ENCODE measurements around the gene PACS1.

The PACS1 gene

GRCh38 chr11:66124564-66124963, 54.5 kb downstream of the PACS1 start:
- Mint-ChIP-seq H3K9me3 (no peaks in the 10 kb centered on the region), H3K4me3 (no peak overlapping the region), H3K27me3 (no peaks in the 10 kb centered on the region), H3K27ac (peak overlapping the region; percentile 59), H3K36me3 (ENCODE audit: low read depth) (peaks cover 7% of the 10 kb centered on the region), H3K4me1 (ENCODE audit: low read depth) (peaks cover 79% of the 10 kb centered on the region)

- Mint-ChIP-seq H3K36me3 (ENCODE audit: low read depth) (peaks cover 4% of the 10 kb centered on the region), H3K27ac (peak overlapping the region; percentile 95), H3K27me3 (no peaks in the 10 kb centered on the region), H3K4me1 (ENCODE audit: low read depth) (peaks cover 80% of the 10 kb centered on the region), H3K4me3 (peak overlapping the region; percentile 77), H3K9me3 (no peaks in the 10 kb centered on the region)
Measured at GRCh38 chr11:66126064-66126463, 56.0 kb downstream of the PACS1 start.

- H3K4me1 Mint-ChIP-seq (ENCODE audit: low read depth), result peaks cover 80% of the 10 kb centered on the region
- no peaks in the 10 kb centered on the region for H3K9me3 Mint-ChIP-seq
- peak overlapping the region; percentile 95 for H3K27ac Mint-ChIP-seq
- no peaks in the 10 kb centered on the region for H3K27me3 Mint-ChIP-seq
- H3K4me3 Mint-ChIP-seq, result peak overlapping the region; percentile 77
- peaks cover 4% of the 10 kb centered on the region for H3K36me3 Mint-ChIP-seq (ENCODE audit: low read depth)
Measured at GRCh38 chr11:66126808-66127555, 56.9 kb downstream of the PACS1 start.

GRCh38 chr11:66130978-66131377, 60.9 kb downstream of the PACS1 start:
- Mint-ChIP-seq H3K9me3 (no peaks in the 10 kb centered on the region), H3K27me3 (no peaks in the 10 kb centered on the region), H3K4me1 (ENCODE audit: low read depth) (peaks cover 78% of the 10 kb centered on the region), H3K36me3 (ENCODE audit: low read depth) (peaks cover 4% of the 10 kb centered on the region), H3K4me3 (no peak overlapping the region), H3K27ac (peak overlapping the region; percentile 72)

GRCh38 chr11:66131937-66132632, 62.0 kb downstream of the PACS1 start:
- H3K27me3 Mint-ChIP-seq, result no peaks in the 10 kb centered on the region
- peaks cover 6% of the 10 kb centered on the region for H3K36me3 Mint-ChIP-seq (ENCODE audit: low read depth)
- no peak overlapping the region for H3K4me3 Mint-ChIP-seq
- no peaks in the 10 kb centered on the region for H3K9me3 Mint-ChIP-seq
- H3K4me1 Mint-ChIP-seq (ENCODE audit: low read depth), result peaks cover 78% of the 10 kb centered on the region
- H3K27ac Mint-ChIP-seq, result peak overlapping the region; percentile 72

- H3K36me3 Mint-ChIP-seq (ENCODE audit: low read depth), result peaks cover 5% of the 10 kb centered on the region
- no peak overlapping the region for H3K4me3 Mint-ChIP-seq
- no peaks in the 10 kb centered on the region for H3K9me3 Mint-ChIP-seq
- no peaks in the 10 kb centered on the region for H3K27me3 Mint-ChIP-seq
- peaks cover 79% of the 10 kb centered on the region for H3K4me1 Mint-ChIP-seq (ENCODE audit: low read depth)
- no peak overlapping the region for H3K27ac Mint-ChIP-seq
Measured at GRCh38 chr11:66133216-66133775, 63.2 kb downstream of the PACS1 start.

- no peaks in the 10 kb centered on the region for H3K9me3 Mint-ChIP-seq
- peaks cover 5% of the 10 kb centered on the region for H3K36me3 Mint-ChIP-seq (ENCODE audit: low read depth)
- H3K4me1 Mint-ChIP-seq (ENCODE audit: low read depth), result peaks cover 77% of the 10 kb centered on the region
- no peaks in the 10 kb centered on the region for H3K27me3 Mint-ChIP-seq
- H3K27ac Mint-ChIP-seq, result peak overlapping the region; percentile 85
- peak overlapping the region; percentile 26 for H3K4me3 Mint-ChIP-seq
Measured at GRCh38 chr11:66136752-66137123, 66.7 kb downstream of the PACS1 start.

GRCh38 chr11:66139817-66140404, 69.8 kb downstream of the PACS1 start:
- Mint-ChIP-seq H3K4me1 (ENCODE audit: low read depth) (peaks cover 79% of the 10 kb centered on the region), H3K36me3 (ENCODE audit: low read depth) (peaks cover 15% of the 10 kb centered on the region), H3K27ac (no peak overlapping the region), H3K4me3 (no peak overlapping the region), H3K27me3 (no peaks in the 10 kb centered on the region), H3K9me3 (no peaks in the 10 kb centered on the region)

GRCh38 chr11:66142370-66143263, 72.5 kb downstream of the PACS1 start:
- Mint-ChIP-seq H3K27ac (peak overlapping the region; percentile 24), H3K4me3 (no peak overlapping the region), H3K9me3 (no peaks in the 10 kb centered on the region), H3K27me3 (no peaks in the 10 kb centered on the region), H3K36me3 (ENCODE audit: low read depth) (peaks cover 25% of the 10 kb centered on the region), H3K4me1 (ENCODE audit: low read depth) (peaks cover 77% of the 10 kb centered on the region)

GRCh38 chr11:66143264-66143566, 73.1 kb downstream of the PACS1 start:
- H3K27me3 Mint-ChIP-seq, result no peaks in the 10 kb centered on the region
- peaks cover 25% of the 10 kb centered on the region for H3K36me3 Mint-ChIP-seq (ENCODE audit: low read depth)
- no peaks in the 10 kb centered on the region for H3K9me3 Mint-ChIP-seq
- H3K4me3 Mint-ChIP-seq, result no peak overlapping the region
- peaks cover 71% of the 10 kb centered on the region for H3K4me1 Mint-ChIP-seq (ENCODE audit: low read depth)
- no peak overlapping the region for H3K27ac Mint-ChIP-seq

GRCh38 chr11:66143996-66144678, 74.1 kb downstream of the PACS1 start:
- H3K36me3 Mint-ChIP-seq (ENCODE audit: low read depth), result peaks cover 25% of the 10 kb centered on the region
- H3K27me3 Mint-ChIP-seq, result no peaks in the 10 kb centered on the region
- no peaks in the 10 kb centered on the region for H3K9me3 Mint-ChIP-seq
- peaks cover 65% of the 10 kb centered on the region for H3K4me1 Mint-ChIP-seq (ENCODE audit: low read depth)
- H3K4me3 Mint-ChIP-seq, result no peak overlapping the region
- H3K27ac Mint-ChIP-seq, result no peak overlapping the region

- peaks cover 64% of the 10 kb centered on the region for H3K4me1 Mint-ChIP-seq (ENCODE audit: low read depth)
- H3K36me3 Mint-ChIP-seq (ENCODE audit: low read depth), result peaks cover 25% of the 10 kb centered on the region
- no peak overlapping the region for H3K4me3 Mint-ChIP-seq
- no peaks in the 10 kb centered on the region for H3K27me3 Mint-ChIP-seq
- H3K27ac Mint-ChIP-seq, result no peak overlapping the region
- H3K9me3 Mint-ChIP-seq, result no peaks in the 10 kb centered on the region
Measured at GRCh38 chr11:66146074-66146473, 76.0 kb downstream of the PACS1 start.

GRCh38 chr11:66146940-66147339, 76.9 kb downstream of the PACS1 start:
- H3K9me3 Mint-ChIP-seq, result no peaks in the 10 kb centered on the region
- H3K36me3 Mint-ChIP-seq (ENCODE audit: low read depth), result peaks cover 29% of the 10 kb centered on the region
- peaks cover 69% of the 10 kb centered on the region for H3K4me1 Mint-ChIP-seq (ENCODE audit: low read depth)
- H3K27me3 Mint-ChIP-seq, result no peaks in the 10 kb centered on the region
- no peak overlapping the region for H3K27ac Mint-ChIP-seq
- H3K4me3 Mint-ChIP-seq, result no peak overlapping the region

- Mint-ChIP-seq H3K4me1 (ENCODE audit: low read depth) (peaks cover 44% of the 10 kb centered on the region), H3K9me3 (no peaks in the 10 kb centered on the region), H3K4me3 (no peak overlapping the region), H3K27ac (no peak overlapping the region), H3K36me3 (ENCODE audit: low read depth) (peaks cover 24% of the 10 kb centered on the region), H3K27me3 (no peaks in the 10 kb centered on the region)
Measured at GRCh38 chr11:66150140-66150539, 80.1 kb downstream of the PACS1 start.

Data from stimulated activated naive CD8-positive, alpha-beta T cell treated with anti-CD3 and anti-CD28 coated beads, Interleukin-15, Interleukin-2, amounts not matched to agents 100 ng/mL and 50 ng/mL, for 24 hours (primary cell).